Measurements from ENCODE around the gene SERP1.

Gene SERP1

DNA sequence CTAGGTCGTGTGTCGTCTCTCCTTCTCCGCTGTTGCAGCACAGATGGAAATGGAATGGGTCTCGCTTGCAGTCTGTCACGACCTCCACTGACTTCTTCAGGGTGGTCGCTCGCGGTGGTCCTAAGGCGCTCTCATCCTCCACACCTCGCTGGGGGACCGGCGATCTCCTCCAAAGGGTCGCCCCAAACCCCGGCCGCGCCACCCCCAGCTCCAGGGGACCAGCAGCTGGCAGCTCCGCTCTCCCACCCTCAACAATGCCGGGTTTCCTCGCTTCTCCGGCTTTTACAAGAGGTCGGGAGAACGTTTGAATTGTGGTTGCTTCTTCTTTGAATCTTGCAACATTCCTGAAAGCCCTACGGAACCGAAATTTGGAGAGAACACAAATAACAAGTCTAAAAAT, 25.9 kb downstream of the SERP1 start:
- H3K4me2 ChIP-seq (ENCODE audit: low read length): no peak overlapping the region
- no peaks in the 10 kb centered on the region for H3K9me3 ChIP-seq (ENCODE audit: insufficient read depth, low read length)
- H3K36me3 ChIP-seq (replicated peaks; ENCODE audit: low read depth, low read length): no peaks in the 10 kb centered on the region
- H3K9ac ChIP-seq (ENCODE audit: low read length): no peak overlapping the region
- H3K27me3 ChIP-seq (ENCODE audit: low read depth, low read length): no peaks in the 10 kb centered on the region
- H2AFZ ChIP-seq (ENCODE audit: low read depth, low read length): no peak overlapping the region
- TF ChIP-seq, protein P1, sequence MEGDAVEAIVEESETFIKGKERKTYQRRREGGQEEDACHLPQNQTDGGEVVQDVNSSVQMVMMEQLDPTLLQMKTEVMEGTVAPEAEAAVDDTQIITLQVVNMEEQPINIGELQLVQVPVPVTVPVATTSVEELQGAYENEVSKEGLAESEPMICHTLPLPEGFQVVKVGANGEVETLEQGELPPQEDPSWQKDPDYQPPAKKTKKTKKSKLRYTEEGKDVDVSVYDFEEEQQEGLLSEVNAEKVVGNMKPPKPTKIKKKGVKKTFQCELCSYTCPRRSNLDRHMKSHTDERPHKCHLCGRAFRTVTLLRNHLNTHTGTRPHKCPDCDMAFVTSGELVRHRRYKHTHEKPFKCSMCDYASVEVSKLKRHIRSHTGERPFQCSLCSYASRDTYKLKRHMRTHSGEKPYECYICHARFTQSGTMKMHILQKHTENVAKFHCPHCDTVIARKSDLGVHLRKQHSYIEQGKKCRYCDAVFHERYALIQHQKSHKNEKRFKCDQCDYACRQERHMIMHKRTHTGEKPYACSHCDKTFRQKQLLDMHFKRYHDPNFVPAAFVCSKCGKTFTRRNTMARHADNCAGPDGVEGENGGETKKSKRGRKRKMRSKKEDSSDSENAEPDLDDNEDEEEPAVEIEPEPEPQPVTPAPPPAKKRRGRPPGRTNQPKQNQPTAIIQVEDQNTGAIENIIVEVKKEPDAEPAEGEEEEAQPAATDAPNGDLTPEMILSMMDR (IDR thresholded peaks at IDR 0.05; ENCODE audit: low read depth, low read length): no peak
- no peak for TF ChIP-seq EZH2phosphoT487 (IDR thresholded peaks at IDR 0.05; ENCODE audit: low read depth)
- H3K4me3 ChIP-seq (ENCODE audit: low read length): no peak overlapping the region
- no peak overlapping the region for H3K27ac ChIP-seq (ENCODE audit: low read length)
- H4K20me1 ChIP-seq (ENCODE audit: insufficient read depth, low read length): no peaks in the 10 kb centered on the region
- H3K4me1 ChIP-seq (ENCODE audit: low read length): no peaks in the 10 kb centered on the region
- H3K79me2 ChIP-seq (ENCODE audit: low read length): no peaks in the 10 kb centered on the region

DNA sequence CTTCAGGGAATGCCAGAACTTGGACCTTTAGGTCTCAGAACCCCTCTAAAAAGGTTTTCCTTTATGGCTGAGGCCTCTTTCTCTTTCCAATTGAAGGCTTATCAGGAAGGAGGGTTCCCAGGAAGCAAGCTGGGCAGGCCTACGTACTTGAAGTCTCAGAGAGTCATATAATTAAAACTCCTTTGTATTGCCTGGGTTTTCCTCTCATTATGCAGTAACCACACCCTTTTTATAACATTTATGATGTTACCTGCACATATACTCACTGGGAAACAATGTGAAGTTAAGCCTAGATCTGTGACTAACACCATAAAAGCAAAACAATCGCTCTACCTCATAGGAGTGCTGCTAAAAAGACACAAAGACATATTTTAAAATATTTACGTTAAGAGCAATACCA, 27.3 kb downstream of the SERP1 start:
- H3K9ac ChIP-seq (ENCODE audit: low read length): no peak overlapping the region
- H2AFZ ChIP-seq (ENCODE audit: low read depth, low read length): no peak overlapping the region
- TF ChIP-seq, protein P1 (IDR thresholded peaks at IDR 0.05; ENCODE audit: low read depth, low read length): no peak
- no peak for TF ChIP-seq EZH2phosphoT487 (IDR thresholded peaks at IDR 0.05; ENCODE audit: low read depth)
- H3K36me3 ChIP-seq (replicated peaks; ENCODE audit: low read depth, low read length): no peaks in the 10 kb centered on the region
- no peak overlapping the region for H3K4me3 ChIP-seq (ENCODE audit: low read length)
- no peaks in the 10 kb centered on the region for H3K27me3 ChIP-seq (ENCODE audit: low read depth, low read length)
- no peak overlapping the region for H3K4me2 ChIP-seq (ENCODE audit: low read length)
- no peak overlapping the region for H3K27ac ChIP-seq (ENCODE audit: low read length)
- no peaks in the 10 kb centered on the region for H3K79me2 ChIP-seq (ENCODE audit: low read length)
- no peaks in the 10 kb centered on the region for H3K4me1 ChIP-seq (ENCODE audit: low read length)
- H4K20me1 ChIP-seq (ENCODE audit: insufficient read depth, low read length): no peaks in the 10 kb centered on the region
- no peaks in the 10 kb centered on the region for H3K9me3 ChIP-seq (ENCODE audit: insufficient read depth, low read length)

DNA sequence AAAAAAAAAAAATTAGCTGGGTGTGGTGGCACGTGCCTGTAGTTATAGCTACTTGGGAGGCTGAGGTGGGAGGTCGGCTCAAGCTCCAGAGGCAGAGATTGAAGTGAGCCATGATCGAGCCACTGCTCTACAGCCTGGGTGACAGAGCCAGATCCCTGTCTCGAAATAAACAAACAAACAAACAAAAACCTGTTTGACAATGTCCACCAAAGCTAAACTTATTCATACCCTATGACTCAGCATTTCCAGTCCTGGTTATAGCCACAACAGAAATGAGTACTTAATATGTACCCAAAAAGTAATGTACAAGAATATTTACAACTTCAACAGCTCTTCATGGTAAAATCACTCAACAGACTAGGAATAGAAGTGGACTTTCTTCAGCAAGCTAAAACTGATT, 31.1 kb downstream of the SERP1 start:
- no peaks in the 10 kb centered on the region for H3K79me2 ChIP-seq (ENCODE audit: low read length)
- no peaks in the 10 kb centered on the region for H3K9me3 ChIP-seq (ENCODE audit: insufficient read depth, low read length)
- no peaks in the 10 kb centered on the region for H4K20me1 ChIP-seq (ENCODE audit: insufficient read depth, low read length)
- no peak for TF ChIP-seq EZH2phosphoT487 (IDR thresholded peaks at IDR 0.05; ENCODE audit: low read depth)
- TF ChIP-seq, protein P1 (IDR thresholded peaks at IDR 0.05; ENCODE audit: low read depth, low read length): no peak
- no peaks in the 10 kb centered on the region for H3K36me3 ChIP-seq (replicated peaks; ENCODE audit: low read depth, low read length)
- H3K4me1 ChIP-seq (ENCODE audit: low read length): no peaks in the 10 kb centered on the region
- no peak overlapping the region for H2AFZ ChIP-seq (ENCODE audit: low read depth, low read length)
- no peak overlapping the region for H3K4me2 ChIP-seq (ENCODE audit: low read length)
- no peak overlapping the region for H3K4me3 ChIP-seq (ENCODE audit: low read length)
- no peak overlapping the region for H3K27ac ChIP-seq (ENCODE audit: low read length)
- H3K9ac ChIP-seq (ENCODE audit: low read length): no peak overlapping the region
- H3K27me3 ChIP-seq (ENCODE audit: low read depth, low read length): no peaks in the 10 kb centered on the region

DNA sequence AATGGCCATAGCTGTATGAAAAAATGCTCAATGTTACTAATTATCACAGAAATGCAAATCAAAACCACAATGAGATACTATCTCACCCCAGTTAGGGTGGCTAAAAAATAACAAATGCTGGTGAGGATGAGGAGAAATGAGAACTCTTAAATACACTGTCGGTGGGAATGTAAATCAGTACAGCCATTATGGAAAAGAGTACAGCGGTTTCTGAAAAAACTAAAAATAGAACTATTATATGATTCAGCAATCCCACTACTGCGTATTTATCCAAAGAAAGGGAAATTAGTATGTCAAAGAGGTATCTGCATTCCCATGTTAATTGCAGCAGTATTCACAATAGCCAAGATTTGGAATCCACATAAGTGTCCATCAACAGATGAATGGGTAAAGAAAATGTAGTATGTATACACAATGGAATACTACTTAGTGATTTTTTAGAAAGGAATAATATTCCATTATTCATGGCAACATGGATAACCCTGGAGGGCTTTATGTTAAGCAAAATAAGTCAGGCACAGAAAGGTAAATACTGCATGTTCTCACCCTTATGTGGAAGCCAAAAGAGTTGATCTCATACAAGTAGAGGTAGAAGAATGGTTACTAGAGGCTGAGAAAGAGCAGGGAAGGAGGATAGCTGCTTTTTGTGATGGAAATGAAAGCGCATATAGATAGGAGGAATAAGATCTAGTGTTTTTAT, 35.0 kb downstream of the SERP1 start:
- no peak overlapping the region for H3K4me3 ChIP-seq (ENCODE audit: low read length)
- H3K9ac ChIP-seq (ENCODE audit: low read length): no peak overlapping the region
- H2AFZ ChIP-seq (ENCODE audit: low read depth, low read length): no peak overlapping the region
- TF ChIP-seq EZH2phosphoT487 (IDR thresholded peaks at IDR 0.05; ENCODE audit: low read depth): no peak
- TF ChIP-seq, protein P1 (IDR thresholded peaks at IDR 0.05; ENCODE audit: low read depth, low read length): no peak
- no peaks in the 10 kb centered on the region for H4K20me1 ChIP-seq (ENCODE audit: insufficient read depth, low read length)
- H3K27me3 ChIP-seq (ENCODE audit: low read depth, low read length): no peaks in the 10 kb centered on the region
- no peak overlapping the region for H3K4me2 ChIP-seq (ENCODE audit: low read length)
- no peak overlapping the region for H3K27ac ChIP-seq (ENCODE audit: low read length)
- H3K4me1 ChIP-seq (ENCODE audit: low read length): no peaks in the 10 kb centered on the region
- H3K36me3 ChIP-seq (replicated peaks; ENCODE audit: low read depth, low read length): no peaks in the 10 kb centered on the region
- no peaks in the 10 kb centered on the region for H3K79me2 ChIP-seq (ENCODE audit: low read length)
- no peaks in the 10 kb centered on the region for H3K9me3 ChIP-seq (ENCODE audit: insufficient read depth, low read length)
